NCI-H146 treated with DMSO at 0.1 percent for 48 hours (cell line): Measurements from ENCODE around the gene WDR87.
A peak's percentile ranks its signal among the peaks of the same experiment; 100 is the strongest.
"Not testable (repeated sequence)": the region's sequence is repeated elsewhere in the genome, so short reads cannot be mapped to it uniquely, and the experiment has no call there.

ENCODE experiments used
- DNase-seq: peaks from one replicate; lab custom pipeline; 2025; ENCODE audit not compliant: unreplicated experiment; lab: John Stamatoyannopoulos, UW

The WDR87 gene

GRCh38 chr19:37931881-37932655 lies 25.7 kb upstream of the WDR87 start:
- peak; percentile 87 for DNase-seq

GRCh38 chr19:37930416-37930815 lies 24.0 kb upstream of the WDR87 start:
- no peak for DNase-seq

GRCh38 chr19:37929355-37929923 lies 23.0 kb upstream of the WDR87 start:
- no peak for DNase-seq

GRCh38 chr19:37928527-37929286 lies 22.3 kb upstream of the WDR87 start:
- no peak for DNase-seq

GRCh38 chr19:37926711-37927110 lies 20.3 kb upstream of the WDR87 start:
- DNase-seq = no peak

GRCh38 chr19:37926255-37926654 lies 19.9 kb upstream of the WDR87 start:
- no peak for DNase-seq

- no peak for DNase-seq
These were observed 18.8 kb upstream of the WDR87 start for GRCh38 chr19:37925212-37925611.

GRCh38 chr19:37924573-37924972 lies 18.2 kb upstream of the WDR87 start:
- DNase-seq = not testable (repeated sequence)

- no peak for DNase-seq
These were observed 14.4 kb upstream of the WDR87 start for GRCh38 chr19:37920591-37921450.

- no peak for DNase-seq
These were observed 8.5 kb upstream of the WDR87 start for GRCh38 chr19:37914908-37915307.

GRCh38 chr19:37909661-37910199 lies 3.3 kb upstream of the WDR87 start:
- no peak for DNase-seq

GRCh38 chr19:37907735-37908455 lies 1.5 kb upstream of the WDR87 start:
- DNase-seq = no peak

- peak; percentile 97 for DNase-seq
These were observed 708 bp upstream of the WDR87 start, which contains the start of gene SIPA1L3 for GRCh38 chr19:37906869-37907734. Gene SIPA1L3 (plus strand): TSS chr19:37907208. CDS start chr19:38081566, 174,358 bp downstream.

GRCh38 chr19:37903096-37903495 lies 3.3 kb downstream of the WDR87 start:
- no peak for DNase-seq

GRCh38 chr19:37902668-37903067 lies 3.7 kb downstream of the WDR87 start:
- peak; percentile 72 for DNase-seq

- no peak for DNase-seq
These were observed 6.4 kb downstream of the WDR87 start for GRCh38 chr19:37899966-37900365.

- DNase-seq = no peak
These were observed 6.9 kb downstream of the WDR87 start for GRCh38 chr19:37899453-37899852.

- DNase-seq = no peak
These were observed 10.2 kb downstream of the WDR87 start for GRCh38 chr19:37896180-37896579.
